Activated CD4-positive, alpha-beta memory T cell treated with anti-CD3 and anti-CD28 coated beads, Interleukin-2, amount 10 ng/mL, durations not matched to agents 7 days and 5 days (primary cell): ENCODE data around the gene MYO3B. TPM values are rescaled to one million over a fixed set of nuclear protein-coding genes. Genes with fewer than 3 reads are reported as not detected.

Source experiments
- CTCF ChIA-PET: fragments of 350-600 bp; sonication (Branson Sonifier 250); formaldehyde crosslinking; loops from one replicate; lab custom pipeline; 2021; ENCODE audit warnings: antibody characterized with exemption, inconsistent platforms; lab: Charles Lee
- POLR2A ChIA-PET: fragments of 350-600 bp; sonication (Branson Sonifier 250); formaldehyde crosslinking; loops from one replicate; lab custom pipeline; 2021; ENCODE audit warnings: antibody characterized with exemption; lab: Charles Lee
- DNase-seq: peaks from one replicate; pipeline ENCODE4 v3.0.0-alpha.2; 2020
- H3K27ac Mint-ChIP-seq: one replicate; pipeline ENCODE4 v1.8.0; 2021; ENCODE audit warnings: mild to moderate bottlenecking, mixed read lengths
- H3K27me3 Mint-ChIP-seq: one replicate; pipeline ENCODE4 v1.8.0; 2021; ENCODE audit warnings: mixed read lengths
- H3K36me3 Mint-ChIP-seq: one replicate; pipeline ENCODE4 v1.8.0; 2021; ENCODE audit warnings: low read depth, mixed read lengths
- H3K4me1 Mint-ChIP-seq: one replicate; pipeline ENCODE4 v1.8.0; 2021; ENCODE audit warnings: mixed read lengths
- H3K4me3 Mint-ChIP-seq: one replicate; pipeline ENCODE4 v1.8.0; 2021; ENCODE audit warnings: mild to moderate bottlenecking, mixed read lengths
- H3K9me3 Mint-ChIP-seq: one replicate; pipeline ENCODE4 v1.8.0; 2021; ENCODE audit warnings: mixed read lengths
- total RNA-seq, 2 experiments: library from RNA; stranded (reverse); gene quantifications; one replicate each; pipeline ENCODE4 v1.2.3, GENCODE V29; 2021

The MYO3B gene
- total RNA-seq, 2 experiments from 2014 or later: 0.18 to 0.38 TPM

GRCh38 chr2:170240629-170241028 is 62.7 kb downstream of the MYO3B start:
- Mint-ChIP-seq H3K4me1 (no peaks in the 10 kb centered on the region), H3K36me3 (no peaks in the 10 kb centered on the region), H3K9me3 (no peaks in the 10 kb centered on the region), H3K4me3 (no peak overlapping the region), H3K27ac (no peak overlapping the region), H3K27me3 (peaks cover 27% of the 10 kb centered on the region)
- ChIA-PET CTCF (interaction anchor here (1.7 kb wide), 1 partner anchor 9 kb away, joined by 5 read pairs; no protein-coding TSS in a partner anchor), POLR2A (no interaction called here)
- DNase-seq: no peak

- Mint-ChIP-seq H3K36me3 (no peaks in the 10 kb centered on the region), H3K27me3 (peaks cover 27% of the 10 kb centered on the region), H3K9me3 (no peaks in the 10 kb centered on the region), H3K27ac (no peak overlapping the region), H3K4me1 (no peaks in the 10 kb centered on the region), H3K4me3 (no peak overlapping the region)
- ChIA-PET CTCF (interaction anchor here (1.7 kb wide), 1 partner anchor 10 kb away, joined by 5 read pairs; no protein-coding TSS in a partner anchor), POLR2A (no interaction called here)
- DNase-seq: no peak
Observed at GRCh38 chr2:170241756-170242155, 63.8 kb downstream of the MYO3B start.

DNA sequence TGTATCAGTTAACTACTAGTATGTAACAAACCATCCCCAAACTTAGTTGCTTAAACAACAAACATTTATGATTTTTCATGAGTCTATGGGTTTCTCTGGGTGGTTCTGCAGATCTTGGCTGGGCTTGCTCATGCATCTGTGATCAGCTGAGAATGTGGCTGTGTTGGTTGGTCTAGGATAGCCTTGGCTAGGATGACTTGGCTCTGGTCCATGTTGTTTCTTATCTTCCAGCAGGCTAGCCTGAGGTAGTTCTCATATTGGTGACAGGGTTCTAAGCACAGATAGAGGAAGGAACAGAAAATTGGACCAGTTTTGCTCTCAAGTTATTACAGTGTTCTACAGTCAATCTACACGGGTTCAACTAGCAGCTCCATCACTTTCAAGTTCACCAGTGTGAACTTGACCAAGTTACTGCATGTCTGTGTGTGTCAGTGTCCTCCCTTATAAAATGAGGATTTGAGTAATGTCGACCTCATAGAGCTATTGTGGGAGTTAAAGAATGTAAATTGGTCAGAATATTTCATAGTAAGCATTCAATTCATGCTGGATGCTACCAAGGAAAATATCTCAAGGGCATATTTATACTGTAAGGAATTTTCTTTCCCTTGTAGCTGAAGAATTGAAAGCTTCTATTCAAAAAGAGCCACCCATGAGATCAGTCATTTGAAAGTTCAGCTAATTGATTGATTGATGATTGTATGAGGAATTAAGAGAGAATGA is 65.3 kb downstream of the MYO3B start:
- Mint-ChIP-seq H3K27me3 (peaks cover 25% of the 10 kb centered on the region), H3K36me3 (no peaks in the 10 kb centered on the region), H3K4me3 (no peak overlapping the region), H3K27ac (no peak overlapping the region), H3K9me3 (no peaks in the 10 kb centered on the region), H3K4me1 (no peaks in the 10 kb centered on the region)
- CTCF ChIA-PET: no interaction called here
- POLR2A ChIA-PET: no interaction called here
- no peak for DNase-seq

- Mint-ChIP-seq H3K4me1 (no peaks in the 10 kb centered on the region), H3K4me3 (no peak overlapping the region), H3K36me3 (no peaks in the 10 kb centered on the region), H3K9me3 (no peaks in the 10 kb centered on the region), H3K27ac (no peak overlapping the region), H3K27me3 (peaks cover 23% of the 10 kb centered on the region)
- no peak for DNase-seq
- POLR2A ChIA-PET: no interaction called here
- CTCF ChIA-PET: no interaction called here
Observed at GRCh38 chr2:170243898-170244297, 66.0 kb downstream of the MYO3B start.

DNA sequence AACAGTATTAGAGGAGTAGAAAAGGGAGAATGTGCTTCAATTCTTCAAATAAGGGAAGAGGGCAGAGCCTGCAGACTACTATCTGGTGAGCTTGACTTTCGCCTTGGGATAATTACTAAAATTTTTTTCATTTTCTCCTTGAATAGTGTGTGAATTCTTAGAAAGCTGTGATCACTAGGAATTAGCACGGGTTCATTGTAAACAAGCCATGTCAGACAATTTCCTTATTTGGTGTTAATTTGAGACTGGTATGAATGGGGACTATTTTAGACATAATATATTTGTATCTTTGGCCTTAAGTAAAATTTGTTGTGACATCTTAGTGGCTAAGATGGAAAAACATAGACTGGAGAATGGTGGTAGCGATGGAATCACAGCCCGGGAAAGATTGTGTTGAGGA is 66.6 kb downstream of the MYO3B start:
- H3K9me3 Mint-ChIP-seq: no peaks in the 10 kb centered on the region
- no peak overlapping the region for H3K27ac Mint-ChIP-seq
- CTCF ChIA-PET: no interaction called here
- H3K27me3 Mint-ChIP-seq: peaks cover 18% of the 10 kb centered on the region
- no peak for DNase-seq
- POLR2A ChIA-PET: no interaction called here
- no peaks in the 10 kb centered on the region for H3K36me3 Mint-ChIP-seq
- H3K4me3 Mint-ChIP-seq: no peak overlapping the region
- no peaks in the 10 kb centered on the region for H3K4me1 Mint-ChIP-seq

DNA sequence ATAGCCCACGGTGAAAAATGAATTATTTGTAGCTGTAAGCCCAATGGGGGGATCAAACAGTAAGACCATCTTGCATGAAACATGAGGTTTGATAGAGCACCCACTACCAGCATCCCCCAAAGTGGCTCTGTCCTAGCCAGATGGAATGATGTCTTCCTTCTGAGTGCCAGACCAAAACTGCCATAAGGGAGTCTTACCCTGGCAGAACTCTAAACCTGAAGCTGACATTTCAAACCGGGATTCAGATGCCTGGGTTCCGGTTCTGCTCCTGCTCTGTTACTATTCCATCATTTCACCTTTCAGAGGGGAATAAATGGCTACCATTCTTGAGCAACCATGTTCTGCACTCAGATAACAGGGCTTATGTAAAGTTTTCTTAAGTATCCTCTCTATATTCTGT is 67.4 kb downstream of the MYO3B start:
- DNase-seq: no peak
- ChIA-PET CTCF (no interaction called here), POLR2A (no interaction called here)
- Mint-ChIP-seq H3K9me3 (no peaks in the 10 kb centered on the region), H3K27ac (no peak overlapping the region), H3K36me3 (no peaks in the 10 kb centered on the region), H3K4me1 (no peaks in the 10 kb centered on the region), H3K27me3 (peaks cover 15% of the 10 kb centered on the region), H3K4me3 (no peak overlapping the region)

DNA sequence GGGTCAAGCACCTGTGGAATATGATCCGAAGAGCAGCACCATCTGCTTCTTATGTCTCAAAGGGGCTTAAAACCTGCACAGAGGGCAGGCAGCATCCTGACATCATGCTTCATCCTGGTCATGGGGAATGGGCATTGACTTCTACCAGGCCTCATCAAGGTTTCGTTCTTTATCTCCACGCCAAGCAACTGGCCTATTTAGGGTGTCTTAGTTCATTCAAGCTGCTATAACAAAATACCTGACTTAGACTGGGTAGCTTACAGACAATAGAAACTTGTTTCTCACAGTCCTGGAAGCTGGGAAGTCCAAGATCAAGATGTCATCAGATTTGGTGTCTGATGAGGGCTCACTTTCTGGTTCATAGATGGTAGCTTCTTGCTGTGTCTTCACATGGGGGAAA is 69.4 kb downstream of the MYO3B start:
- H3K27ac Mint-ChIP-seq: no peak overlapping the region
- CTCF ChIA-PET: no interaction called here
- no peaks in the 10 kb centered on the region for H3K9me3 Mint-ChIP-seq
- no peak for DNase-seq
- POLR2A ChIA-PET: no interaction called here
- no peak overlapping the region for H3K4me3 Mint-ChIP-seq
- peaks cover 11% of the 10 kb centered on the region for H3K27me3 Mint-ChIP-seq
- no peaks in the 10 kb centered on the region for H3K4me1 Mint-ChIP-seq
- H3K36me3 Mint-ChIP-seq: no peaks in the 10 kb centered on the region

- Mint-ChIP-seq H3K27me3 (peaks cover 15% of the 10 kb centered on the region), H3K36me3 (no peaks in the 10 kb centered on the region), H3K4me3 (no peak overlapping the region), H3K9me3 (no peaks in the 10 kb centered on the region), H3K4me1 (no peaks in the 10 kb centered on the region), H3K27ac (no peak overlapping the region)
- ChIA-PET CTCF (no interaction called here), POLR2A (no interaction called here)
- DNase-seq: no peak
Observed at GRCh38 chr2:170247882-170248393, 70.0 kb downstream of the MYO3B start.

DNA sequence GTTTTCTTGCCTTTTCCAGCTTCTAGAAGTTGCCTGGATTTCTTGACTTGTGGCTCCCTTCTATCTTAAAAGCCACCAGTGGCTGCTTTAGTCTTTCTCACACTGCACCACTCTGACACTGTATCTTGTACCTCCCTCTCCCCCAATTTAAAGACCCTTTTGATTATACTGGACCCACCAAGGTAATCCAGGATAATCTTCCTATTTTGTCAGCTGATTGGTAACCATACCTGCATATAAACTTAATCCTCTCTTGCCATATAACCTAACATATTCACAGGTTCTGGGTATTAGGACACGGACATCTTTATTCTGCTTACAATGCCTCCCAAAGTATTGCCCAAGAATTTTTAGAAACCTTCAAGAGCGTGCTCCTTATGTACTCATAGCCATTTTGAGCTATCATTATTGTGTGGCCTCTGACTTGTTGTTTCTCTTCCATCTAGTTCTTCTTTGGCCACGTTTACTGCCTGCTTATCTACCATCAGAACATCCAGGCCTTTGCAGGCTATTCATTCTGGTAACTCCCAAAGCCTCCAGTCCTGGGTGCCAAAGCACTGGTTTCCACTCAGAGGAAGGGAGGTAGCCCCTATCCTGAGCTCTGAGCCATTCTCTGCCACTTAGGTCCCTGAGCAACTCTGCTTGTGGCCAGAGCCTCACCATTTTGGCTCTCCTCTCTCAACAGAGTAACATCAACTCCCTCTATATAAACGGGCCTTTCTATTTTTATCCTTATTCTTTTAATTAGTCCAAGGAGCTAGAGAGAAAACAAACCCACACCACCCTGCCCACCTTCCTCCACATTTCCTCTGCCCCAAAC is 70.8 kb downstream of the MYO3B start:
- Mint-ChIP-seq H3K9me3 (no peaks in the 10 kb centered on the region), H3K4me3 (no peak overlapping the region), H3K4me1 (no peaks in the 10 kb centered on the region), H3K27ac (no peak overlapping the region), H3K27me3 (peaks cover 16% of the 10 kb centered on the region), H3K36me3 (no peaks in the 10 kb centered on the region)
- CTCF ChIA-PET: no interaction called here
- no peak for DNase-seq
- POLR2A ChIA-PET: no interaction called here

DNA sequence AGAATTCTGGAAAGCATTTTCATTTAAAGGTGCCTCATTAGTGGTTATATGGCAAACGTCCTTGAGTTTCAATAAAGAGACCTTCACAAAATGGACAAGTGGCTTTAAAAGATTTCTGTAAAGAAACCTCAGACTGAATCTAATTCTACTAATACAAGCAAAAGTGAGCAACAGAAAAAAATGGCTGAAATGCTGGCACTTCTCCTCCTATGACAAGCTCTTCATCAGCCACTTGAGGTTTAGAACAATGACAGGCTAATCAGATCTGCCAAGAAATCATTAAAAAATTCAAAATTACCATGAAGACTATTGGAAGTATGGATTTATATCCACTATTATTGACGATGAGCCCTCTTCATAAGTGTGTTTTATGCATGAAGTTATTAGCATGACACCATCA is 71.8 kb downstream of the MYO3B start:
- Mint-ChIP-seq H3K27me3 (peaks cover 13% of the 10 kb centered on the region), H3K4me1 (no peaks in the 10 kb centered on the region), H3K36me3 (no peaks in the 10 kb centered on the region), H3K9me3 (no peaks in the 10 kb centered on the region), H3K27ac (no peak overlapping the region), H3K4me3 (no peak overlapping the region)
- POLR2A ChIA-PET: no interaction called here
- CTCF ChIA-PET: no interaction called here
- no peak for DNase-seq

DNA sequence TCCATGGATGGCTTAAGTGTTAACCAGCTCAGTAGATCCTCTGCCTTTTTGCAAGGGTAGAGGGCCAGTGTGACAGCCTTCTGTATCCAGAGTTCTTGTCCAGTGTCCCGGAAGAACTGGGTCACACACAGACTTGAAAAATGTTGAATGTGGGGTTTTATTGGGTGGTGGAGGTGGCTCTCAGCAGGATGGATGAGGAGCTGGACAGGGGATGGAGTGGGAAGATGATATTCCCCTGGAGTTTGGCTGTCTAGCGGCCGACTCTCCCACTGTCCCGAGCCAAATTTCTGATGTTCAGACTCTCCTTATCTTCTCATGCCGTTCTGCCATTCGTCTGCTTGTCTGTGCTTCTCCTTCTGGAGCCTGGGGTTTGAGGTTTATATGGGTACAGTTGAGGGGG is 72.6 kb downstream of the MYO3B start:
- H3K27me3 Mint-ChIP-seq: peaks cover 12% of the 10 kb centered on the region
- H3K4me3 Mint-ChIP-seq: no peak overlapping the region
- DNase-seq: no peak
- no peaks in the 10 kb centered on the region for H3K9me3 Mint-ChIP-seq
- no peaks in the 10 kb centered on the region for H3K36me3 Mint-ChIP-seq
- ChIA-PET POLR2A (no interaction called here), CTCF (no interaction called here)
- H3K4me1 Mint-ChIP-seq: no peaks in the 10 kb centered on the region
- no peak overlapping the region for H3K27ac Mint-ChIP-seq

DNA sequence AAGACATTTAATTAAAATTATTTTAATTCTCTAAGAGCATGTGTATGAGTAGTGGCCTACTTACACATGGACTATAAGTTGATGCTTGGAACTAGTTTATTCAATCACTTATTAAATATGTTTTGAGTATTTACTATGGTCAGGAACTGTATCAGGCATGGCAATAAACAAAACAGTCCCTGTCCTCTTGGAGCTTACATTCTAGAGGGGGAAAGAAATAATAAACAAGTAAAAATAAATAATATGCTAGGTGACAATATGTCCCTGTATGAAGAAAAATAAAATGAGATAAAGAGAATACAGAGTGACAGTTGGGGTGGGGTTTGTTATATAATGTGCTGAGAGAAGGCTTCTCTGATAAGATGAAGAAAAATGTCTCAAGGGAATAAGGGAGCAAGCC is 74.5 kb downstream of the MYO3B start:
- no peaks in the 10 kb centered on the region for H3K36me3 Mint-ChIP-seq
- POLR2A ChIA-PET: no interaction called here
- no peaks in the 10 kb centered on the region for H3K9me3 Mint-ChIP-seq
- no peak for DNase-seq
- H3K27ac Mint-ChIP-seq: no peak overlapping the region
- H3K4me1 Mint-ChIP-seq: no peaks in the 10 kb centered on the region
- CTCF ChIA-PET: no interaction called here
- H3K27me3 Mint-ChIP-seq: peaks cover 18% of the 10 kb centered on the region
- H3K4me3 Mint-ChIP-seq: no peak overlapping the region

- DNase-seq: no peak
- Mint-ChIP-seq H3K27me3 (peaks cover 20% of the 10 kb centered on the region), H3K4me3 (no peak overlapping the region), H3K36me3 (no peaks in the 10 kb centered on the region), H3K4me1 (no peaks in the 10 kb centered on the region), H3K9me3 (no peaks in the 10 kb centered on the region), H3K27ac (no peak overlapping the region)
- ChIA-PET CTCF (no interaction called here), POLR2A (no interaction called here)
Observed at GRCh38 chr2:170253721-170254230, 75.8 kb downstream of the MYO3B start.
